Upper lobe of right lung (tissue), 1 donor: ENCODE data around the gene GATA2. TPM values are rescaled to one million over a fixed set of nuclear protein-coding genes. Genes with fewer than 3 reads are reported as not detected.

ENCODE experiments used
- ATAC-seq: fragments of 200-7000 bp; cut with Tn5 transposase; one replicate; pipeline ENCODE4 v1.9.1; 2020; ENCODE audit warnings: mild to moderate bottlenecking, moderate library complexity
- DNase-seq: peaks from one replicate; pipeline ENCODE4 v3.0.0-alpha.2; 2020
- H3K27ac ChIP-seq: fragments of 200-600 bp; one replicate; pipeline ENCODE4 v1.8.0; 2022
- H3K27me3 ChIP-seq: fragments of 200-600 bp; one replicate; pipeline ENCODE4 v1.8.0; 2022; ENCODE audit warnings: mild to moderate bottlenecking
- H3K36me3 ChIP-seq: fragments of 200-600 bp; one replicate; pipeline ENCODE4 v1.8.0; 2022
- H3K4me1 ChIP-seq: fragments of 200-600 bp; one replicate; pipeline ENCODE4 v1.8.0; 2022
- H3K4me3 ChIP-seq: fragments of 200-600 bp; one replicate; pipeline ENCODE4 v1.8.0; 2022; ENCODE audit warnings: mild to moderate bottlenecking
- H3K9me3 ChIP-seq: fragments of 200-600 bp; one replicate; pipeline ENCODE4 v1.8.0; 2022
- CTCF ChIP-seq: fragments of 200-600 bp; IDR thresholded peaks from one replicate; pipeline ENCODE4 v1.8.0; 2022; ENCODE audit warnings: antibody characterized with exemption
- intact Hi-C: fragments of 100-400 bp; cut with DNase I; formaldehyde crosslinking; loops from one replicate; pipeline ENCODE4 v1.11.0; 2022
- total RNA-seq: library from RNA; stranded (reverse); fragmentation: NEBNext Ultra II Directional; extraction: Animal tissue kit (Norgen Biotek cat#: 25700); gene quantifications from one replicate; pipeline ENCODE4 v1.2.1, GENCODE V29; 2021
- donor health status: DM: no; HTN: yes; CAD: no; lungs with severe emphysema.

The GATA2 gene
- total RNA-seq, 1 donor from 2014 or later: 86.6 TPM

GRCh38 chr3:128435561-128435960, 57.4 kb downstream of the GATA2 start:
- no peak for ATAC-seq
- Histone ChIP-seq H3K4me3 (no peak overlapping the region), H3K27ac (no peak overlapping the region), H3K9me3 (no peaks in the 10 kb centered on the region), H3K36me3 (no peaks in the 10 kb centered on the region), H3K27me3 (peaks cover 45% of the 10 kb centered on the region), H3K4me1 (peaks cover 8% of the 10 kb centered on the region)
- no peak for DNase-seq
- TF ChIP-seq CTCF: no peak
- intact Hi-C loops: no loop called here

GRCh38 chr3:128435058-128435457, 57.9 kb downstream of the GATA2 start:
- DNase-seq (no peak), ATAC-seq (no peak)
- Histone ChIP-seq H3K36me3 (no peaks in the 10 kb centered on the region), H3K9me3 (no peaks in the 10 kb centered on the region), H3K4me1 (peaks cover 8% of the 10 kb centered on the region), H3K27ac (no peak overlapping the region), H3K27me3 (peaks cover 50% of the 10 kb centered on the region), H3K4me3 (no peak overlapping the region)
- no peak for TF ChIP-seq CTCF
- intact Hi-C loops: no loop called here

DNA sequence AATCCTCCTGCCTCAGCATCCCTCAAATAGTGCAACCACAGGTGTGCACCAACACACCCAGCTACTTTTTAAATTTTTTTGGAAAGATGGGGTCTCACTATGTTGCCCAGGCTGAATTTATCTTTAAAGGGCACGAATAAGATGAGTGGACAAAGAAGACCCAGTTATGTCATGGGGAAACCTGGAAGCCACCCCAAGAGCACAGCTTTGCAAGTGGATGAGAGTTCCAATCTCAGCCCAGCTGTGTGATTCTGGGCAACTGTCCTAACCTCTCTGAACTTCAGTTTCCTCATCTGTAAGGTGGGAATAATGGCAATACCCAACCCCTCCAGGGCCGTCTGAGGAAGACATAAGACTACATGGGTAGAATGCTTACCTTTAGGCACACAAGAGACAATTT, 58.5 kb downstream of the GATA2 start:
- no peak overlapping the region for H3K27ac ChIP-seq
- H3K4me1 ChIP-seq: peaks cover 8% of the 10 kb centered on the region
- intact Hi-C loops: no loop called here
- peaks cover 50% of the 10 kb centered on the region for H3K27me3 ChIP-seq
- no peaks in the 10 kb centered on the region for H3K36me3 ChIP-seq
- H3K9me3 ChIP-seq: no peaks in the 10 kb centered on the region
- DNase-seq (no peak), ATAC-seq (no peak)
- H3K4me3 ChIP-seq: no peak overlapping the region
- TF ChIP-seq CTCF: no peak

GRCh38 chr3:128433837-128434165, 59.2 kb downstream of the GATA2 start:
- H3K36me3 ChIP-seq: no peaks in the 10 kb centered on the region
- no peak overlapping the region for H3K4me3 ChIP-seq
- ATAC-seq (no peak), DNase-seq (no peak)
- intact Hi-C loops: no loop called here
- H3K27ac ChIP-seq: no peak overlapping the region
- no peaks in the 10 kb centered on the region for H3K9me3 ChIP-seq
- no peak for TF ChIP-seq CTCF
- H3K27me3 ChIP-seq: peaks cover 45% of the 10 kb centered on the region
- peaks cover 8% of the 10 kb centered on the region for H3K4me1 ChIP-seq

DNA sequence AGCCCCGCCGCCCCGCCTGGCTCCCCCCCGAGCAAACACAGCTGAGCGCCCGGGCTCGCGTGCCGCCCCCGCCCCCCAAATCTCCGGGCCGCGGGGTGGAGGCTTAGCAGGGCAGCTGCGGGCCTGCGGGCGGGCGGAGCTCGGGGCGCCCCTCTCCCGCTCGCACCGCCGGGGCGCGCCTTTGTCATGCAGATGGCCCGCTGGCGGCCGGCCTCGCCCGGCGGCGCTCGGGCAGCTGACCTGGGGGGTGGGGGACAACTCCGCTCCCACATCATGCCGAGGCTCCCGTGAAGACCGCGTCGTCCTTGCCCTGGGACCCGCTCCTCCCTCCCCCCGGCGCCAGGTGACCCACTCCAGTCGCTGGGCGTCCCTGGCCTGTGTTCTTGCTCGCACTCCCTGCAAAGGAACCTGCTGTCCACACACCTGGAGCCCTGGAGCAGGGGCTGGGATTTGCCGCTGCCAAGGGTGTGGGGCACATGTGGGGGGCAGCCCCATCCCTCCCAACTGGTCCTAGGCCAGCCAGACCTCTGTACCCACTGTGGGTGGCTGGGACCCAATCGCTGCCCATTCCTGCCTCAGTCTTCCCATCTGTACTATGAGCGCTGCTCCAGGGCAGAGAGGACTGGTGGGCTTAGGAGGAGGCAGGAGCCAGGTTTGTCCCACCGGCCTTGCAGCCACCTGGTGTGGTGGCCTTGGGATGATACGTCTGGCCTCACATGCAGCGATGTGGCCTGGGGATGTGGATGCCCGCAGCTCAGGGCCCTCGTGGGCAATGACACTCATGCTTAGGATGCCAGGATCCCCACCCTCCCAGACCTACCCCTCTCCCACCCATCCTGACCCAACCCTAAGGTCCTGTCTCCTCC, 59.8 kb downstream of the GATA2 start:
- Histone ChIP-seq H3K27me3 (peaks cover 42% of the 10 kb centered on the region), H3K9me3 (no peaks in the 10 kb centered on the region), H3K4me1 (peaks cover 8% of the 10 kb centered on the region), H3K36me3 (no peaks in the 10 kb centered on the region), H3K27ac (no peak overlapping the region), H3K4me3 (peak overlapping the region; percentile 14)
- ATAC-seq (peak; percentile 7), DNase-seq (no peak)
- no peak for TF ChIP-seq CTCF
- intact Hi-C loops: no loop called here
